SK-N-MC (cell line): ENCODE measurements around the gene CHMP5.

Experiments
- EZH2 ChIP-seq: fragments of 200-600 bp; sonication (generic); IDR thresholded peaks from one replicate; pipeline ENCODE4 v1.6.1; 2017; ENCODE audit warnings: antibody characterized with exemption
- POLR2AphosphoS5 ChIP-seq: IDR thresholded peaks from 2 replicates; pipeline ENCODE4 v1.6.1; 2012; ENCODE audit warnings: mild to moderate bottlenecking, low read depth, low read length, borderline replicate concordance

DNA sequence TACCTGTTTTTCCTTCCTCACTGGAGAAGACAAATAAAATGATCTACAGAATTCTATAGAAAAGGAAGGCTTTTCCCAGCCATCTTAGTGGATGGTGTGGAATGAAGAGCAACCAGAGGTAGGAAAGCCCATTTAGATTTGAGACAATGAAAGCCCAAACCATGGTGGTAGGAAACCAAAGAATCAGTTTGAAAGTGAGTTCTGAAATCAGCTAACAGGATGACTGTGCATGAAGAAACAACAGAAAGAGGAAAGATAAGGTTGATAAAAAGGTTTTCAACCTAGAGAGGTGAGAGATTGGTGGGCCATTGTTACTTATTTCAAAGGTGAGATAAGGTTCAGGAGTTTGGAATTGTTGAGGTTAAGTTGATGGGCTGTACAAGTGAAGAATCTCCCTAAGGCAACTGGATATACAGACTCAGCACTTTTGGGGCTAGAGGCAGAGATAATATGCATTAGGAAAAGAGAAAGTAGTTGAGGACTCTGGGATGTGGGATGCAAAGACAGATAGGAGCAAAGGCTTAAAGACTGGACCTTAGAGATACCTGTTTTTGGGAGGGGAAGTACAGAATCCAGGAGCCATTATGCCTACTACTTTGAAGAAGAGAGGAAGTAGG lies 2.4 kb downstream of the CHMP5 start:
- TF ChIP-seq POLR2AphosphoS5 (no peak), EZH2 (no peak)
